ENCODE measurements around the gene HELZ.
"Not testable (repeated sequence)": the region's sequence is repeated elsewhere in the genome, so short reads cannot be mapped to it uniquely, and the experiment has no call there.

The HELZ gene

DNA sequence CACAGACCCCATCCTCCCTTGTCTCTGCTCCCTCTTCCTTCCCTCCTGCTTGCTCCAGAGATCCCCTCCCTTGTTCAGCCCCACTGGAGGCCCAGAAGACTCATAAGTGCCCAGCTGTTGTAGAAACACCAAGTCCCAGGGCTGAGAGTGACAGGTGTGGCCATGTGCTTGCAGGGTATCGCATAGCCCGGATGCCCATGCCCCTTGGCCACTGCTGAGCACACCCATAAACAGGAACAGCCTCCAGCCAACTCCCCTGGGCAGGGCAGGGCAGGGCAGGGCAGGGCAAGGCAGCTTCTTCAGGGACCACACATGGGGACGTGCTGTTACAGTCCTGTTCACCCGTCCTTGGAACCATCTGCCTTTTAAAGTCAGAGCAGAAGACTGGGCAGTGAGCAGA lies 198.6 kb downstream of the HELZ start:
- DNase-seq: no peak

DNA sequence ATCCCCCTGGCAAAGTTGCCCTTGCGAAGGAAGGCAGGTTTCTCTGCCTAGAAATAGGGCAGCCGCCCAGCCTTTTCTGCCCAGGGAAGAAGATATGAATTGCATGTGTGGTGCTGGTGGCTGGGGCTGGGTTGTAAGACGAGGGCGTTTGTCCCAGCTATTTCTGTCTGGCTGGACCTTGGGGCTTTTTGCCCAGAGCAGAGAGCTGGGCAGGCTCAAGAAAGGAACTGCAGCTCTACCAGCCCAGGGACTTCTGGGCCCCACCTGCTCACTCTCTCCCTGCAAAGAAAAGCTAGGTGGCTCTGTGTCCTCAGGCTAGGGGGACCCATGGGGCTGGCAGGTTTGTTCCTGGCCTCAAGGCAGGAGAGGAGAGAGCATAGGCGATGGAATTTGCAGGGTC lies 200.1 kb downstream of the HELZ start:
- no peak for DNase-seq

DNA sequence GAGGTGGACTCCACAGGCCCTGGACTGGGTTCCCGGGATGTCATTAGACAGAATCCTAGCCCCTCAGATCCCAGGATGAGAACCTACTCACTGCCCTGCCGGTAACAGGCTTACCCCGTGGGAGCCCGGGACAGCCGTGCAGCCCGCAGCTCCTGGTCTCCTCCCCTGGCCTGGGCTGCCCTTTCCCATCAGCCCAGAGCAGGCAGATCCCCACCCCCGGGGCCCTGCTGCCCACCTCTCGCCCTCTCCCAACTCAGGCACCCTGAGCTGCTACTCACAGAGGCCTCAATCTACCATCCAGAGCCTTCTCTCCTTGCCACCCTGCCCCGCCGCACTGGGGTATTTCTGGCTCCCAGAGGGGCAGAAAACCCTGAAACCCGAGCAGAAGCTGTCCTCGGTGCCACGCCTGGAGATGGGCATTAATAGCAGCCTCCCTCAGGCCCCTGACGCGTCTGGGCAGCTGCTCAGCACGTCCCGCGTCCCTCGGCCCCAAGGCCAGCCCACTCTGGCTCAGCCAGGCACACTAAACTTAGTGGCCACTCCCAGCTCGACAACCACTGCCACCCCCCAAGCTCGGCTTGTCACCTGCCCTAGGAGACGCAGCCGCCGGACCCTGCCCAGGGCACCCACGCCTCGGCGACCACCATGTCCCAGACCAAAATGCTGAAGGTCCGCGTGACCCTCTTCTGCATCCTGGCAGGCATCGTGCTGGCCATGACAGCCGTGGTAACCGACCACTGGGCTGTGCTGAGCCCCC lies 200.8 kb downstream of the HELZ start, which contains the start of gene CACNG1:
Gene CACNG1, plus strand, starts transcription at position 539 of the 757 bp plus-strand sequence. Its CDS starts 107 bp downstream, at position 646.
- DNase-seq: no peak

DNA sequence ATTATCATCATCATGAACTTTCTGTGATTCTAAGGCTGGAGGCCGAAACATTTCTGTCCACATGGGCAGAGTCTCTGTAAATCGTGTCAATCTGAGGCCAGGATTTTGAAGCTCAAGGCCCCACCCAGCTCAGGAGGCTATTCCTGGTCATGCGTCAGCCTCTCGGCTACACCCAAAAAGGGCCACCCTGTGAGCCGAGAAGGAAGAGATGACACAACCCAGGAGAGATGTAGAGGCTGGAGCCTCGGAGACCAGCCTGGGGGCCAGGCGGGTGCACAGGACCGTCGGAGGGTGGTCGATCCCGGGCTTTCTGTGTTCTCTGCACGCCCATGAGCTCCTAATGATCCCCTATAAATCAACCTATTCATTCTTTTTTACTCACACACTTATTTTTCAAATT lies 201.7 kb downstream of the HELZ start:
- no peak for DNase-seq

DNA sequence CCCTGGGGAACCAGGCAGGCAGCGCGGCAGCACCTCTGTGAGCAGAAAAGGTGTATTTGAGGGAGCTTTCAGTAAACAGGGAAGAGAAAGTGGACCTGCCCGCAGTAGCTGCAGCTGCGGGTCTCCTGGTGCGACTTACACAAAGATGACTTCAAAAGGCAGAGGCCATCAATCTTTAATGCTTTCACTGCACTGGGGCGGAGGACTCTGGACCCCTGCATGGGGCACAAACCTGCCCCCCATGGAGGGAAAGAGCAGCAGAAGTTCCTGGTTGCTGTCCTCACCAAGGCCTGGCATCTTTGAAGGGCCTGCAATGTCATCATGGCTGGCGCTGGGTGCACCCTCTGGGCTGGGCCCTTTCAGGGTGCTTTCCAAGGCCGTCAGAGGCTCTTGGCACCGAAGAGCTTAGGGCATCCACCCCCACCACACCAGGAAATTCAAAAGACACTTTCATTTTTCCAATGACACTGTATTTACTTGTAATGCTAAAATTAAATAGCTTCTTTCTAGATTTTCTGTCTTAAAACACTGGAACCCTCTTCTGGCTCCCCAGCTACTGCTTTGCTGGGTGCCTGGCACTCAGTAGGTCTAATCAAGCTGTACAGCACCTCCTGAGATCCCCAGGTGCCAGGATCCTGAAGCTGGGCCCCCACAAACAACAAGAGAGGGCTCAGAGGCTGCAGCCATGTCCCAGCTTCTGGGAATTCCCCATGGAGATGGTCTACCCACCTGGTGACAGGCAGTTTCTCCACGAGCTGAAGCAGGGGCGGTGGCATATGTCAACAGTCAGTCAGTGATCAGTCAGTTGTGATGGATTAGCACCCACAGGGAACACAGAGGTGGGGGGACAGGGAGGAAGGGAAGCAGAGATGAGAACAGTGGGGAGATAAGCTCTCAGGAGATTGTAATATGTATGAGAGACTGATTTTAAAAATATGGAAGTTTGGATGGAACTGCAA lies 202.8 kb downstream of the HELZ start:
- no peak for DNase-seq

DNA sequence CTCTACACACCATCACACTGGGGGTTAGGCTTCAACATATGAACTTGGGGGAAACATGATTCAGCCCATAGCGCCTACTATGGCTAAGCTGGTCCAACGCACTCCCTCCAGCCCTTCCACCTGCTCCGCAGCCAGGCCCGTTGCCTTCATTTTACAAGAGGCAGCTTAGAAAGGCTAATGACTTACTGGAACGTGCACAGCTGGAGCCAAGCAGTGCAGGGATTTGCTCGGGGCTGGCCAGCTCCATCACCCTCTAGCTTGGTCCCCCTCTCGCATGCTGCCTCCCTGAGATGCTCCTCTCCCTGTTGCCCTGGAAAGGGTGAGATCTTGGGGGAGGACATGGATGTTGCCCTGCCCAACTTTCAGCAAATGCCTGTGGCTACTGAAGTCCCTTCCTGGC lies 203.5 kb downstream of the HELZ start:
- no peak for DNase-seq

DNA sequence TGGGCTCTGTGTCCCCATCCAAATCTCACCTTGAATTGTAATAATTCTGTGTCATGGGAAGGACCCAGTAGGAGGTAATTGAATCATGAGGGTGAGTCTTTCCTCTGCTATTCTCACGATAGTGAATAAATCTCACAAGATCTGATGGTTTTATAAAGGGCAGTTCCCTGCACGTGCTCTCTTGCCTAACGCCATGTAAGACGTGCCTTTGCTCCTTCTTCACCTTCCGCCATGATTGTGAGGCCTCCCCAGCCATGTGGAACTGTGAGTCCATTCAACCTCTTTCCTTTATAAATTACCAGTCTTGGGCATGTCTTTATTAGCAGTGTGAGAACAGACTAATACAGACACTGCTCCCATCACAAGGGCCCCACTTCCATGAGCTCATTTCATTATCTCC lies 203.9 kb downstream of the HELZ start:
- not testable (repeated sequence) for DNase-seq

DNA sequence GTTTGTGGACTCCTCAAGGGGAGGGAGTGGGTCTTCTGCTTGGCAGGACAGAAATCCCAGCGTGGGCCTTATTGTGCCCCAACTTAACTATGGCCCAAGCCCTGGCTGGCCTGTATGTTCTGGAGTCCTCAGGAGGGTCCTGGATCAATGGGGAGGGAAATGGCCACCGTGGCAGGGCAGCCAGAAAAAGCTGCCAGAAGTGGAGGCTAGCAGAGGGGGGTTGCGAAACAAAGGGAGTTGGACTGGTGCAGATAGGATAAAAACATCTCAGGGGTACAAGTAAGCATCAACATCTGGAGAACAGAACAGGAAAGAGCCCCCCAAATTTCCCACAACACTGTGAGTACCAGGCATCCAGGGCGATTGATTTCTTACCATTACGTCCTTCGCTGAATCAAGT lies 204.3 kb downstream of the HELZ start:
- no peak for DNase-seq

DNA sequence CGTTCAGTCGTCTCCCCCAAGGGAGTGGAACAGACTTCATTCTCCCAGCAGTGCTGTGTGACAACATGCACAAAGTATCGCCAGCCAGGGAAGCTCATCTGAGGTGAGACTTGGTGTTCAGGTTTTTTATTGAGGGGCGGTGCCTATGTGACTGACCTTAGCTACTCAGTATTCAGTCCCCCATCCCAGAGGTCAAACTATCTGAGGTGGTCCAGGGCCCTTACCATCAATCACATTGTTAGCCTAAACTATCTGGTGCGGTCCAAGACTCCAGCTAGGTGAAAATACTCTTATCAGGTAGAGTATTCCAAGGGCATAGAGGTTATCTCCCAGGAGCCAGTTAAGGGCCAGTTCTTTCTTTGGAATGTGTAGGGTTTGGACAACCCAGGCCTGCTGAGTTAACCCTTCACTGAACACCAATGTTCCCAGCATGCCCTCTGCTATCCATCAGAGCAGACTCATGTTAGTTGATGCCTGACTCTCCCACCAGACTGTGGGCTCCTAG lies 206.1 kb downstream of the HELZ start:
- DNase-seq: no peak

DNA sequence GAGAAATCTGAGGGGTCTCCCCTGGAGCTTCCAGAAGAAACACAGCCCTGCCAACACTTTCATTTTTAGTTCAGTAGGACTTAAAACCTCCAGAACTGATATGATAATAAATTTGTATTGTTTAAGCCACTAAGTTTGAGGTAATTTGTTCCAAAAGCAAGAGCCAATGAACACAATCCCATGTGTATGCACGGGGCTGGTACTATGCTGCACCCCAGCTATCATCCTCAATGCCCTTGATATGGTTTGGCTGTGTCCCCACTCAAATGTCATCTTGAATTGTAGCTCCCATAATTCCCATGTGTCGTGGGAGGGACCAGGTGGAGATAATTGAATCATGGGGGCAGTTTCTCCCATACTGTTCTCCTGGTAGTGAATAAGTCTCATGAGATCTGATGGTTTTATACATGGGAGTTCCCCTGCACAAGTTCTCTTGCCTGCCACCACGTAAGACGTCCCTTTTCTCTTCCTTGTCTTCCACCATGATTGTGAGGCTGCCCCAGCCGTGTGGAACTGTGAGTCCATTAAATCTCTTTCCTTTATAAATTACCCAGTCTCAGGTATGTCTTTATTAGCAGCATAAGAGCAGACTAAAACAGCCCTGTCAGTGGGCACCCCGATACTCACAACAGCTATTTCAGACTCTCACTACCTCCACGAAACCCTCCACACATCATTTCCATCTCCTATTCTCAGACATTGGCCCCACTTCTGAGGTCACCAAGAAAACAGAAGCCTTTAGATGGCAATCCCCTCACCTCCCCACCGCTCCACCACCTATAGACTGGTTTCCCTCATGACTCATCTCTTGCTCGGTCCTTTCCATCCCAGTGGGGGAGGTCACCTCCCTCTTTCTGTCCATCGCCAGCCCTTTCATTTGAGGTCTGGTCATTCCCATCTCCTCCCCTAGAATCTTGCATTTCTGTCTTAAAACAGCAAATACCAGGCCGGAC lies 209.6 kb downstream of the HELZ start:
- peak; percentile 14 for DNase-seq

DNA sequence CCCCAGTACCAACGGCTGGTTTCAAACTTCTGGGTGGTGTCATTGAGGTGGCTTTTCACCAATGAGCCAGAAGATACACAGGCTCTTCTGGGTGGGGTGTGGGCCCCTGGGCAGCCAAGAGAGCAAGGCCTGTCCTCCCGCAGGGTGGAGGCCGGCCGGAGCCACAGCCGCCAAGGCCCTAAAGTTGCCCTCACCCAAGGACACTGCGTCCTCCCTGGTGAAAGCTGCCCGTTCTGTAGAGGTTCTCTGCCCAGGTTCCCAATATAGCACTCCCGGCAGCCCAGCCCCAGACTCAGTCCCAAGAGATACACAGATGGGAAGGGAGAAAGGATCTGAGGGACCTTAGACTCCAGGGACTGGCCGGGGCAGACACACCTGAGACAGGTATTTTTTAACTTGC lies 211.4 kb downstream of the HELZ start:
- no peak for DNase-seq

DNA sequence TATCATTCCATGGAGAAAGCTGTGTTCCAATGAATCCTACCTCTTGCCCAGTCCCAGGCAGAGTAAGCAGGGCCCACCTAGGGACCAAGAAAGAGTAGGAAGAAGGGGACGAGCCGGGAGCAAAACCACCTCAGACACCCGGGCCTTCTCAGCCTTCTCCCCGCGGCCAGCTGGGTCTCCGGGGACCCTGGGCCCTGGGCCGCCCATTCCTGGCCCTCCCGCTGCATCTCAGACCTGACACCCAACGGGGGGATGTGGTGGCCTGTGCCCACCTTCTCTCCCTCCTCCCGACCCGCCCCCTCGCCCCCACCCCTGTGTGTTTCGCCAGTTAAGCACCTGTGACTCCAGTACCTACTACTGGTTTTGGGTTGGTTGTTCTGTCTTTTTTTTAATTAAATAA lies 212.0 kb downstream of the HELZ start:
- DNase-seq: no peak

DNA sequence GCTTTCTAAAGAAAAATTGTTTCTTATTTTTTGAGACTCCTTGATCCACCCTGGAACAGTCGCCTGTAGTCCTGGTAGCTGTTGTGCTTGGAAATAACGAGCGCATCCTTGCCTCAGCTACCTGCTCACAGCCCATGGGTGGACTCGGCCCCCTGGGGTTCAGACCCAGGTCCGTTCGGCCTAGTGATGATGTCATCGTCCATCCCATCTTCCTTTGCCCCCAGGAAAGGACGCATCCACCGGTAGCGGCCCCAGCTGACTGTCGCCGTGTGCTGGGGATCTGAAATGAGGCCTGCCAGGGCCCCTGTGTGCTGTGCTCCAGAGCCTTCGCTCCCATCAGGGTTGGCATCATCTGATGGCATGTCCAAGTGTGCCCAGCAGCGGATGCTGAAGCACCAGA lies 212.6 kb downstream of the HELZ start:
- no peak for DNase-seq

DNA sequence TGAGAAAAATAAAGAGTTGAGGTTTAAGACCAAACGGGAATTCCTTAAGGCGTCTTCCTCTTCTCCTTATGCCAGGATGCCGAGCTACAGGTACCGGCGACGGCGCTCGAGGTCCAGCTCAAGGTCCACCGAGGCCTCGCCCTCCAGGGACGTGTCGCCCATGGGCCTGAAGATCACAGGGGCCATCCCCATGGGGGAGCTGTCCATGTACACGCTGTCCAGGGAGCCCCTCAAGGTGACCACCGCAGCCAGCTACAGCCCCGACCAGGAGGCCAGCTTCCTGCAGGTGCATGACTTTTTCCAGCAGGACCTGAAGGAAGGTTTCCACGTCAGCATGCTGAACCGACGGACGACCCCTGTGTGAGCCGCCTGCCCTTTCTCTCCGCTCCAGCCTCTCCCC lies 214.4 kb downstream of the HELZ start:
- DNase-seq: no peak

DNA sequence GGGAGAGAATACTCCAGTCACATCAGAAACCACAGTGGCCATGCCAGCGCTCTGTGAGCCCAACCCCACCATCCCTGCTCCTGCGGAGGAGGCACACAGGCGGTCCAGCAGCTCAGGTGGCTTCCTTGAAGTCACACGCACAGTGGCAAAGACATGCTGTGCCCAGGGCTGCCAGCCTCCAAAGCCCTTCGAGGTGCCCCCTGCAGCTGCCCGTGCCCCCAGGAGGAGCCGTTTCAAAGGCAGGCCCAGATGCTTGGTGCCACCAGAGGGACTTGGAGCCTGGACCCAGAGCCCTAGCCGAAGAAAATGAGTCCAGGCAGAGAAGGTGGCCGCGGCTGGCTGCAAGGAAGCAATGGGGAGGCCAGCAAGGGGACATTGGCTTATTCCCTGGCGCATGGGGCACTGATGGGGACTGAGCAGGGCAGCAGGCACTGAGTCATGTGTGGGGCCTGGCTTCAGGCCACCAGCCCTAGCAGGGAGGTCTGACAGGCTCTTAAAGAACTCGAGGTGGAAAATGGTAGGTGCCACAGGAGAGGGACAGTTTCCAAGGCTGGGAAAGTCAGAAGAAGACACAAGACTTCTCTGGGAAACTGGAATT lies 217.9 kb downstream of the HELZ start:
- no peak for DNase-seq

DNA sequence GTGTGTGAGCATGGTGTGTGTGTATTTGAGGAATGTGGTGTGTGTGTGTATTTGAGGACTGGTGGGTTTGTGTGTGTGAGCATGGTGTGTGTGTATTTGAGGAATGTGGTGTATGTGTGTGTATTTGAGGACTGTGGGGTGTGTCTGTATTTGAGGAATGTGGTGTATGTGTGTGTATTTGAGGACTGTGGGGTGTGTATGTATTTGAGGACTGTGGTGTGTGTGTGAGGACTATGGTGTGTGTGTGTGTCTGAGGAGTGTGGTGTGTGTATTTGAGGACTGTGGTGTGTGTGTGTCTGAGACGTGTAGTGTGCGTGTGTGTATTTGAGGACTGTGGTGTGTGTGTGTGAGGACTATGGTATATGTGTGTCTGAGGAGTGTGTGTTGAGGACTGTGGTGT lies 218.7 kb downstream of the HELZ start:
- DNase-seq: no peak

DNA sequence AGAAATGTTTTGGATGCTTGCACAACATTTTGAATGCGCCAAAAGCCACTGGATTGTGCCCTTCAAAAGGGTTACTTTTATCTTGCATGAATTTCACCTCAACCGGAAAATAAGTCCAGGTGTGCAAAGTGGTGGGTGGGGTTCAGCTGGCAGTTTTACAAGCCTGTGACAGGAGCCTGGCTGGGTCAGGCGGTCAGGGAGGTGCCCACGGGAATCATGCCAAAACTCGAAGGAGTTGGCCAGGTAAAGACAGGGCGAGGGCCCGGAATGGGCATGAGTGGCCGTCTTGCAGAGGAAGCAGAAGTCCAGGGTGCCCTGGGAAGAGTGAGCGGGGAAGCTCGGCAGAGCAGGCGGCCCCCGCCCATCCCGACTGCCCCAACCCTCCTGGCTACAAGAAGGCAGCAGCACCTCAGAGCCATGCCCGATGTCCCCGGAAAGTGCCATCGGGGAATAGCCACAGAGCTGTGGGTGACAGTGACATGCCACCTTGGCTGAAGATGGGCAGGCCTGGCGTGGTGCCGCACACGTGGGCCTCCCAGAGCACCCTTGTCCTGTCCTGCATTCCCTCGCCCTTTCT lies 219.7 kb downstream of the HELZ start:
- no peak for DNase-seq

DNA sequence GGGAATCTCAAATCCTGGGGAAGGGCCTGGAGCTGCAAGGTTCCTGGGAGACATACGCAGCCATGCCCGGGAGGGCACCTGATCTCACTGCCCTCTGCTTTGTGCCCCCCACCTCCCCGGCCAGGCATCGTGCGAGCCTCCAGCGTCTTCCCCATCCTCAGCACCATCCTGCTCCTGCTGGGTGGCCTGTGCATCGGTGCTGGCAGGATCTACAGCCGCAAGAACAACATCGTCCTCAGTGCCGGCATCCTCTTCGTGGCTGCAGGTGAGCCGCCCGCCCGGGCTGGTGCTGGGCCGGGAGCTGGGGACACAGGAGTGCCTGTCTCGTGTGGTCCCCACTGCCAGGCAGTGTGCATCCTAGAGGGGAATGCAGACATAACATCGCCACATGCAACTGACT lies 220.3 kb downstream of the HELZ start:
- no peak for DNase-seq

DNA sequence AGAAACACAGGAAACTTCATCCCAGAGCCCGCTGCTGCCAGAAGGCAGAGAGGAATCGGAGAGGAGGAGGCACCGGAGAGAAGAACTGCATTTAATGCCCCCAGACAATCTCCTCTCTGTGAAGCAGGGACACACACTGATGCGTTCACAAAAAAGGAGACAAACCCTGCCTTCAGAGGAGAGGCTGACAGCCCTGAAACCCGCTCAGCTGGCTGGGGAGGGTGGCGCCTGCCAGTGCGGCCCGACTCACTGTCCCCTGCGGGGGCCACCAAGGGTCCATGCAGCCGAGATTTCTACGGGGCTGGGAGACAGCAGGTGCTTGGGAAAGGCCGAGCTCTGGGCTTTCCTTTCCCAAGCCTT lies 222.6 kb downstream of the HELZ start:
- no peak for DNase-seq

DNA sequence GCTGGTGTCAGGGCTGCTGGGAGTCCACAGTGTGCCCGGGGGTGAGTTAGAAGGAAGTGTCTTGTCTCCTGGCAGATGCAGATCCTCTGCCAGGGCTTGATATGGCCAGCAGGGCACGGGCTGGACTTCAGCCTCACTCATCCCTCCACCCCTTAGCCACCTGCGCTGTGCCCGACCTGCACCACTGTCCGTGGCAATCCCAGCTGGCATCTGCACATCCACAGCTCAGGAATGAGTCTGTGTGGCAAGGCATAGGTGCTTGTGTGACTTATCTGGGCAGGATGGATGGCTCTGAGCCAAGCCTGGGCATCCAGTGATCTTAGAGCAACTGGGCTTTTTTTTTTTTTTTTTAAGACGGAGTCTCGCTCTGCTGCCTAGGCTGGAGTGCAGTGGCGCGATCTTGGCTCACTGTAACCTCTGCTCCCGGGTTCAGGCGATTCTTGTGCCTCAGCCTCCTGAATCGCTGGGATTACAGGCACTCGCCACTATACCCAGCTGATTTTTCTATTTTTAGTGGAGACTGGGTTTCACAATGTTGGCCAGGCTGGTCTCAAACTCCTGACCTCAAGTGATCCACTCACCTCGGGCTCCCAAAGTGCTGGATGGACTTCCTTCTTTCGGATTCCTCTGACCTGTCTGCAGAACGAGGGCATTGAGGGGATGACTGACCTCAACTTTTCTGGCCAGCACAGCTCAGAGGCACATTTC lies 223.1 kb downstream of the HELZ start:
- DNase-seq: no peak

DNA sequence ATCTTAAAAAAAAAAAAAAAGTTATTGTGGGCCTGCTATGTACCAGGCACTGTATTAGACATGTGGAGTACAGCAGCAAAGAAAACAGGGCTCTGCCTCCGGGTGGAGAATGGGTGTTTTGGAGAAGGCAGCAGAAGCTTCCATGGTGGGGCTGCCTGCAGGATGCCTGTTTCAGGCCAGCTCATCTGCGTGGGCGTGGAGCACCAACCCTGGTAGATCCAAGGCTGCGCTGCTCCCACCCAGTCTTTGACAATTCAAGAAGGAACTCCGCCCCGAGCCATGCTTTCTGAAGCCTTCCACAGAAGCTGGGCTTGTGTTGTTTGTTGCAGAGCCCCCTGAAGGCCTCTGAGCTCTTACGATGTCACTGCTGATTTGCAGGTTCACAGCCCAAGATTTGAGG lies 223.8 kb downstream of the HELZ start:
- DNase-seq: no peak

All from activated CD4-positive, alpha-beta T cell treated with anti-CD3 and anti-CD28 coated beads, Interleukin-10, Interleukin-2, amounts not matched to agents 100 ng/mL and 50 ng/mL, durations not matched to agents 16 hours and 8 hours (primary cell).